22Rv1 (cell line): ENCODE data around the gene PMPCA.

Experiments used
- H3K27ac ChIP-seq: fragments of 450-650 bp; 2 replicates; pipeline ENCODE4 v1.5.1; 2017
- ZFX ChIP-seq: fragments of 450-650 bp; IDR thresholded peaks from 2 replicates; pipeline ENCODE4 v1.6.1; 2017; ENCODE audit warnings: antibody characterized with exemption, borderline replicate concordance
- TF ChIP-seq, protein P1 (sequence below): fragments of 450-650 bp; IDR thresholded peaks from 2 replicates; pipeline ENCODE4 v1.5.1; 2017; ENCODE audit warnings: mild to moderate bottlenecking

PMPCA gene

GRCh38 chr9:136426787-136427186 is 16.3 kb downstream of the PMPCA start:
- TF ChIP-seq, protein P1, sequence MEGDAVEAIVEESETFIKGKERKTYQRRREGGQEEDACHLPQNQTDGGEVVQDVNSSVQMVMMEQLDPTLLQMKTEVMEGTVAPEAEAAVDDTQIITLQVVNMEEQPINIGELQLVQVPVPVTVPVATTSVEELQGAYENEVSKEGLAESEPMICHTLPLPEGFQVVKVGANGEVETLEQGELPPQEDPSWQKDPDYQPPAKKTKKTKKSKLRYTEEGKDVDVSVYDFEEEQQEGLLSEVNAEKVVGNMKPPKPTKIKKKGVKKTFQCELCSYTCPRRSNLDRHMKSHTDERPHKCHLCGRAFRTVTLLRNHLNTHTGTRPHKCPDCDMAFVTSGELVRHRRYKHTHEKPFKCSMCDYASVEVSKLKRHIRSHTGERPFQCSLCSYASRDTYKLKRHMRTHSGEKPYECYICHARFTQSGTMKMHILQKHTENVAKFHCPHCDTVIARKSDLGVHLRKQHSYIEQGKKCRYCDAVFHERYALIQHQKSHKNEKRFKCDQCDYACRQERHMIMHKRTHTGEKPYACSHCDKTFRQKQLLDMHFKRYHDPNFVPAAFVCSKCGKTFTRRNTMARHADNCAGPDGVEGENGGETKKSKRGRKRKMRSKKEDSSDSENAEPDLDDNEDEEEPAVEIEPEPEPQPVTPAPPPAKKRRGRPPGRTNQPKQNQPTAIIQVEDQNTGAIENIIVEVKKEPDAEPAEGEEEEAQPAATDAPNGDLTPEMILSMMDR = no peak
- TF ChIP-seq ZFX = no peak
- no peak overlapping the region for H3K27ac ChIP-seq

DNA sequence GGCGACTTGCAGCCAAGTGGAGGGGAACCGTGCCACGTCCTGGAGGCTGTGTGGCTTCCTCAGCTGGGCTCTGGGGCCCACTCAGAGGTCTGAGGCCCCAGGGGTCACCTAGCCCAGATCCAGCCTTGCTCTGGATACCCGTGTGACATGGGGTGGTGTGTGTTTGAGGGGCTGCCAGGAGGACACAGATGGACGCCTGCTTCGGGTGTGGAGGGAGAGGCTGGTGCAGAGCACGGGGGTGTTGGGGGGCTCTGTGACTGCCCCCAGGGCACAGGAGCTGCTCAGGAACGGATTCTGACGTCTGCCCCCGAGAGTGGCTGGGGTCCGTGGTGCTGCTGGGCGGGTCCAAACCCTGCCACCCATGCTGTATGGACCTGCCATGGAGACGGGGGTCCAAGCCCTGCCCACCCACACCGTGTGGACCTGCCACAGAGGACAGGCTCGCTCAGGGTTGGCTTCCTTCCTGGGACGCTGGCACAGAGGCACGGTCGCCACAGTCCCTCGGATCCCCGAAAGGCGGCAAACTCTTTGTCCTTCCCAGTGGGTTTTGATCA is 18.7 kb downstream of the PMPCA start:
- TF ChIP-seq, protein P1 = no peak
- H3K27ac ChIP-seq = no peak overlapping the region

GRCh38 chr9:136429683-136430491 is 19.4 kb downstream of the PMPCA start:
- no peak overlapping the region for H3K27ac ChIP-seq
- TF ChIP-seq ZFX = no peak
- TF ChIP-seq, protein P1 = no peak

GRCh38 chr9:136430588-136431234 is 20.3 kb downstream of the PMPCA start:
- no peak for TF ChIP-seq ZFX
- TF ChIP-seq, protein P1 = no peak
- no peak overlapping the region for H3K27ac ChIP-seq

GRCh38 chr9:136431782-136432350 is 21.4 kb downstream of the PMPCA start:
- TF ChIP-seq, protein P1 = no peak
- no peak for TF ChIP-seq ZFX
- H3K27ac ChIP-seq = no peak overlapping the region

DNA sequence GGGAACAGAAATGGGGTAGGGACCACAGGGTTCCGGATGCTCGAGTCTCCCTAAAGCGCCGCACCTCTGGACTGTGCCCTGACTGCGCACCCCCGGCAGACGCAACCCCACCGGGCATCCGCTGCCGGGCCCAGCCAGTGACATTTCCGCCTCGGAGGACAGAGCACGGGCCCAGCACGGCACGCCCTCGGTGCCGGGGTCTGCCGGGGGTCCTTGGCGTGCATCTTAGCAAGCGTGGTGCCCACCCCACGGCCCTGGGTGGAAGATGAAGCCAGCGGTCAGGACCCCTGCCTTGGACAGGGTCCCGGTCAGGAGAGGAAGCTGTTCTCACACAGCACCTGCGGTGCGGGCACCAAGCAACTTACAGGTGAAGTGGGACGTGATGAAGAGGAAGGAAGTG is 22.1 kb downstream of the PMPCA start:
- TF ChIP-seq ZFX = no peak
- TF ChIP-seq, protein P1 = no peak

More for the DNA sequence above, 22.1 kb downstream of the PMPCA start:
- H3K27ac ChIP-seq = no peak overlapping the region
